H1 (cell line): ENCODE data around the gene KIT. TPM values are rescaled to one million over a fixed set of nuclear protein-coding genes. Genes with fewer than 3 reads are reported as not detected.

Experiments
- CTCF ChIA-PET: fragments of 300-600 bp; sonication (Branson Sonifier 250); formaldehyde crosslinking; loops from one replicate; lab custom pipeline; 2021; ENCODE audit not compliant: partially characterized antibody; lab: Charles Lee
- POLR2A ChIA-PET: fragments of 300-600 bp; sonication (Branson Sonifier 250); formaldehyde crosslinking; loops from one replicate; lab custom pipeline; 2021; ENCODE audit warnings: inconsistent platforms; ENCODE audit not compliant: partially characterized antibody; lab: Charles Lee
- DNase-seq, 2 experiments: peaks; one replicate each; pipeline versions ENCODE4 v3.0.0 to v3.0.0-alpha.2; 2010 to 2022; ENCODE audit warnings: low spot score in 2 of 2, low read depth in 1 of 2, mixed read lengths in 1 of 2
- FAIRE-seq: peaks from 2 replicates; lab custom pipeline; 2011; peaks lifted over from hg19 to GRCh38; lab: Jason Lieb, UNC
- H2AFZ ChIP-seq: 2 replicates; pipeline ENCODE4 v1.8.1; 2012; ENCODE audit warnings: low read length, inconsistent platforms
- H2AK5ac ChIP-seq: 2 replicates; pipeline ENCODE4 v1.6.1; 2013; ENCODE audit warnings: low read depth, low read length
- H2BK120ac ChIP-seq: replicated peaks from 2 replicates; pipeline ENCODE3; 2013; ENCODE audit warnings: low read depth, low read length, inconsistent platforms
- H2BK12ac ChIP-seq: 2 replicates; pipeline ENCODE4 v1.6.1; 2013; ENCODE audit warnings: low read depth, low read length
- H2BK15ac ChIP-seq: 2 replicates; pipeline ENCODE4 v1.6.1; 2013; ENCODE audit warnings: low read length
- H2BK20ac ChIP-seq: 2 replicates; pipeline ENCODE4 v1.6.1; 2013; ENCODE audit warnings: low read length
- H2BK5ac ChIP-seq: 2 replicates; pipeline ENCODE4 v1.6.1; 2013; ENCODE audit warnings: low read depth, low read length
- H3K14ac ChIP-seq: 2 replicates; pipeline ENCODE4 v1.6.1; 2013; ENCODE audit warnings: inconsistent platforms; ENCODE audit not compliant: insufficient read length
- H3K18ac ChIP-seq: 2 replicates; pipeline ENCODE4 v1.6.1; 2013; ENCODE audit warnings: low read length; ENCODE audit errors: extremely low read depth
- H3K23ac ChIP-seq: 2 replicates; pipeline ENCODE4 v1.6.1; 2013; ENCODE audit warnings: inconsistent platforms; ENCODE audit not compliant: insufficient read length
- H3K23me2 ChIP-seq: 2 replicates; pipeline ENCODE4 v1.6.1; 2013; ENCODE audit warnings: low read depth, low read length
- H3K27ac ChIP-seq: 2 replicates; pipeline ENCODE4 v1.6.1; 2011; ENCODE audit warnings: low read depth, low read length, inconsistent platforms
- H3K27me3 ChIP-seq, 4 experiments: replicated peaks in 1 of 4; 1 replicate in 1 of 4; 2 replicates in 3 of 4; pipeline versions ENCODE4 v1.6.1 to v1.8.1; 2011 to 2013; ENCODE audit warnings: low read length in 3 of 4, mild to moderate bottlenecking in 3 of 4, inconsistent platforms in 2 of 4, mixed read lengths in 2 of 4, moderate library complexity in 1 of 4; ENCODE audit not compliant: control insufficient read depth in 3 of 4, insufficient read depth in 3 of 4; ENCODE audit errors: extremely low read depth in 1 of 4
- H3K36me3 ChIP-seq, 4 experiments: 2 replicates each; pipeline versions ENCODE4 v1.6.1 to v1.8.1; 2011 to 2013; ENCODE audit warnings: mild to moderate bottlenecking in 4 of 4, low read length in 3 of 4, moderate library complexity in 2 of 4, control low read depth in 1 of 4, inconsistent platforms in 1 of 4; ENCODE audit not compliant: insufficient read depth in 4 of 4, control insufficient read depth in 2 of 4
- H3K4ac ChIP-seq: replicated peaks from 2 replicates; pipeline ENCODE3; 2013; ENCODE audit warnings: low read length, low read depth, mixed read lengths, inconsistent platforms; ENCODE audit not compliant: insufficient read length
- H3K4me1 ChIP-seq, 4 experiments: replicated peaks in 1 of 4; 1 replicate in 1 of 4; 2 replicates in 3 of 4; pipeline versions ENCODE4 v1.6.1 to v1.8.1; 2011 to 2013; ENCODE audit warnings: low read length in 3 of 4, inconsistent platforms in 2 of 4, mixed read lengths in 1 of 4; ENCODE audit not compliant: insufficient read depth in 4 of 4, control insufficient read depth in 3 of 4
- H3K4me2 ChIP-seq, 2 experiments: 2 replicates each; pipeline versions ENCODE4 v1.6.1 to v1.8.1; 2011 to 2013; ENCODE audit warnings: low read depth in 2 of 2, low read length in 2 of 2, control low read depth in 1 of 2, inconsistent platforms in 1 of 2, mild to moderate bottlenecking in 1 of 2; ENCODE audit not compliant: insufficient read depth in 1 of 2
- H3K4me3 ChIP-seq, 4 experiments: fragments of 200-600, 300-600 bp in 1 of 4; sonication (generic), shearing (Covaris generic), sonication (Bioruptor Twin) in 1 of 4; 2 replicates each; pipeline versions ENCODE4 v1.5.1 to v1.8.1; 2011 to 2016; ENCODE audit warnings: low read length in 4 of 4, low read depth in 3 of 4, control low read depth in 2 of 4, inconsistent platforms in 2 of 4, mild to moderate bottlenecking in 2 of 4, mixed read lengths in 1 of 4, moderate library complexity in 1 of 4; ENCODE audit not compliant: insufficient read depth in 2 of 4; ENCODE audit errors: extremely low read depth in 1 of 4
- H3K56ac ChIP-seq: replicated peaks from 2 replicates; pipeline ENCODE3; 2013; ENCODE audit warnings: low read depth, mild to moderate bottlenecking, mixed read lengths, low read length, inconsistent platforms; ENCODE audit not compliant: insufficient read length
- H3K79me1 ChIP-seq: 2 replicates; pipeline ENCODE4 v1.6.1; 2013; ENCODE audit warnings: low read depth, low read length, control low read depth
- H3K79me2 ChIP-seq, 2 experiments: 2 replicates each; pipeline versions ENCODE4 v1.6.1 to v1.8.1; 2012 to 2013; ENCODE audit warnings: low read length in 2 of 2, mild to moderate bottlenecking in 2 of 2, inconsistent platforms in 1 of 2; ENCODE audit not compliant: insufficient read depth in 2 of 2, control insufficient read depth in 1 of 2
- H3K9ac ChIP-seq, 4 experiments: replicated peaks in 1 of 4; 1 replicate in 1 of 4; 2 replicates in 3 of 4; pipeline versions ENCODE4 v1.6.1 to v1.8.1; 2011 to 2013; ENCODE audit warnings: low read depth in 3 of 4, low read length in 3 of 4, control low read depth in 2 of 4, mild to moderate bottlenecking in 2 of 4, moderate library complexity in 2 of 4, inconsistent platforms in 1 of 4; ENCODE audit errors: extremely low read depth in 1 of 4
- H3K9me3 ChIP-seq, 2 experiments: 2 replicates each; pipeline versions ENCODE4 v1.6.1 to v1.8.1; 2012 to 2013; ENCODE audit warnings: mild to moderate bottlenecking in 2 of 2, moderate library complexity in 2 of 2, control low read depth in 1 of 2, inconsistent platforms in 1 of 2, low read depth in 1 of 2, low read length in 1 of 2, mixed read lengths in 1 of 2; ENCODE audit not compliant: insufficient read depth in 2 of 2
- H4K20me1 ChIP-seq, 2 experiments: replicated peaks in 1 of 2; 2 replicates each; pipeline versions ENCODE3 to v1.8.1; 2011 to 2013; ENCODE audit warnings: inconsistent platforms in 2 of 2, low read length in 2 of 2, mild to moderate bottlenecking in 1 of 2; ENCODE audit not compliant: insufficient read depth in 2 of 2, control insufficient read depth in 1 of 2
- H4K5ac ChIP-seq: 2 replicates; pipeline ENCODE4 v1.6.1; 2013; ENCODE audit warnings: low read length, low read depth, mixed read lengths, inconsistent platforms; ENCODE audit not compliant: insufficient read length
- H4K8ac ChIP-seq: 2 replicates; pipeline ENCODE4 v1.8.0; 2013; ENCODE audit warnings: mild to moderate bottlenecking, moderate library complexity, low read length, inconsistent platforms; ENCODE audit not compliant: insufficient read depth; ENCODE audit errors: extremely low read depth
- H4K91ac ChIP-seq: replicated peaks from 2 replicates; pipeline ENCODE3; 2013; ENCODE audit warnings: low read length, mixed read lengths, inconsistent platforms; ENCODE audit not compliant: insufficient read length
- CTBP2 ChIP-seq: IDR thresholded peaks from 2 replicates; pipeline ENCODE4 v1.7.0; 2011; ENCODE audit warnings: borderline replicate concordance, mild to moderate bottlenecking, moderate library complexity, mixed read lengths, low read length; ENCODE audit not compliant: insufficient read depth, insufficient read length
- EGR1 ChIP-seq: IDR thresholded peaks from 2 replicates; pipeline ENCODE4 v1.6.1; 2011; ENCODE audit warnings: low read depth, low read length, borderline replicate concordance
- GABPA ChIP-seq: IDR thresholded peaks from 2 replicates; pipeline ENCODE4 v1.6.1; 2011; ENCODE audit warnings: mild to moderate bottlenecking, low read length, moderate library complexity, borderline replicate concordance; ENCODE audit not compliant: insufficient read depth
- JUN ChIP-seq: IDR thresholded peaks from 2 replicates; pipeline ENCODE4 v1.6.1; 2011; ENCODE audit warnings: low read depth, mild to moderate bottlenecking, improper control_type of control experiment, low read length
- KDM4A ChIP-seq: IDR thresholded peaks from one replicate; pipeline ENCODE4 v1.7.1; 2012; ENCODE audit warnings: low read depth, mild to moderate bottlenecking, moderate library complexity, low read length, inconsistent platforms; ENCODE audit not compliant: severe bottlenecking
- KDM5A ChIP-seq: fragments of 200-600 bp; IDR thresholded peaks from 2 replicates; pipeline ENCODE4 v1.7.1; 2012; ENCODE audit warnings: mild to moderate bottlenecking, low read length, inconsistent platforms, mixed read lengths
- RBBP5 ChIP-seq: IDR thresholded peaks from 2 replicates; pipeline ENCODE4 v1.7.1; 2012; ENCODE audit warnings: low read depth, mild to moderate bottlenecking, inconsistent platforms, low read length, moderate library complexity, borderline replicate concordance
- SAP30 ChIP-seq: fragments of 300-600 bp; sonication (generic); IDR thresholded peaks from 2 replicates; pipeline ENCODE4 v1.7.1; 2012; ENCODE audit warnings: low read length, moderate library complexity, mild to moderate bottlenecking, inconsistent platforms; ENCODE audit not compliant: insufficient read depth, insufficient replicate concordance
- SIN3A ChIP-seq, 2 experiments: IDR thresholded peaks in 1 of 2; conservative IDR thresholded peaks in 1 of 2; 2 replicates each; pipeline ENCODE4 v1.6.1; 2011 to 2012; ENCODE audit warnings: low read length in 2 of 2, improper control_type of control experiment in 1 of 2, low read depth in 1 of 2, mild to moderate bottlenecking in 1 of 2
- SP2 ChIP-seq: IDR thresholded peaks from 2 replicates; pipeline ENCODE4 v1.6.1; 2012; ENCODE audit warnings: mild to moderate bottlenecking, low read length, inconsistent platforms
- TAF7 ChIP-seq: optimal IDR thresholded peaks from 2 replicates; pipeline ENCODE3; 2011; ENCODE audit warnings: low read depth, mild to moderate bottlenecking, inconsistent platforms, low read length, moderate library complexity, borderline replicate concordance
- TCF12 ChIP-seq: IDR thresholded peaks from 2 replicates; pipeline ENCODE4 v1.6.1; 2011; ENCODE audit warnings: low read depth, mild to moderate bottlenecking, low read length
- WGBS, 2 experiments: shearing (Covaris generic) in 1 of 2; methylation state at CpG; one replicate each; pipeline versions ENCODE4 v1.1.6 to v1.1.7; 2013 to 2015; ENCODE audit warnings: low lambda C conversion rate in 2 of 2, mixed read lengths in 2 of 2, inconsistent platforms in 1 of 2, low coverage in 1 of 2, missing lambda C conversion rate in 1 of 2; ENCODE audit not compliant: insufficient replicate concordance in 2 of 2, insufficient coverage in 1 of 2, insufficient read length in 1 of 2; ENCODE audit errors: extremely low coverage in 1 of 2, missing lambda C conversion rate in 1 of 2; 5-methylcytosine and 5-hydroxymethylcytosine counted together
- polyA plus RNA-seq, 7 experiments: library from polyadenylated mRNA; depleted of rRNA in 3 of 7; stranded (reverse) in 5 of 7; unstranded in 2 of 7; fragments of >200 nt in 5 of 7; fragments of 200-250 nt in 2 of 7; gene quantifications; 1 replicate in 5 of 7; 2 replicates in 1 of 7; 4 replicates in 1 of 7; pipeline versions ENCODE4 v1.2.1 to v1.2.3, GENCODE V29; 2011 to 2013; ENCODE audit warnings: missing spikeins in 2 of 7, mixed read lengths in 2 of 7
- total RNA-seq: library from RNA; stranded (reverse); fragmentation: NEBNext Ultra II Directional; extraction: Animal tissue kit (Norgen Biotek cat#: 25700); gene quantifications from 2 replicates; pipeline ENCODE4 v1.2.1, GENCODE V29; 2021
- TF ChIP-seq, protein P1 (sequence below): IDR thresholded peaks from 2 replicates; pipeline ENCODE4 v1.6.1; 2011; ENCODE audit warnings: low read length, improper control_type of control experiment

Gene KIT
- total and polyA plus RNA-seq, 2 of the 8 experiments (the other 6 are each of a cell fraction or from before 2014, with no cell fraction given), result 14.4 to 24.8 TPM

DNA sequence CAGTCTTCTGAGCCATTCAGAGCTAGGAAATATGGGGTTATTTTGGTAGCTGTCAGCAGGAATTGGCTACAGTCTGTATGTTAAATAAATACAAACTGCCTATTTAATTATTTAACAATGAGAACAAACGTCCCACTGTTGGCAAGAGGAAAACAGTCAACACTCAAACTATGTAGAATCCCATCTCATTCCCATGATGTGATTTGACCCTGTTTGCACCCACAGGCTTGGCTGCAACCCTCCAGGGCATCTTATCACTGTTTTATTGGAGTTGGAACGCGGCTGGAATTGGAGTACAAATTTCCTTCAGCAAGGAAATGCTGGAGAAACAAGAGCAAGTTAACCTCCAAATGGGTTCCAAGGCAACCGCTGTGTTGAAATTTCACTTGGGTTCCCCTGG lies 124.0 kb downstream of the KIT start:
- Histone ChIP-seq H3K27ac (no peak overlapping the region), H4K8ac (no peak overlapping the region), H2AK5ac (no peak overlapping the region), H4K5ac (no peak overlapping the region), H3K4ac (no peak overlapping the region), H2AFZ (no peak overlapping the region; the same call in 1 of the 2 replicates), H3K4me2 (no peak overlapping the region), H3K23ac (no peak overlapping the region), H2BK5ac (no peak overlapping the region), H3K4me3 (no peak overlapping the region), H3K9ac (no peak overlapping the region), H3K36me3 (no peaks in the 10 kb centered on the region), H3K14ac (no peak overlapping the region), H2BK120ac (no peak overlapping the region), H4K20me1 (no peaks in the 10 kb centered on the region), H3K18ac (no peak overlapping the region), H2BK12ac (no peak overlapping the region), H2BK20ac (no peak overlapping the region), H3K4me1 (no peaks in the 10 kb centered on the region), H3K27me3 (no peaks in the 10 kb centered on the region), H4K91ac (no peak overlapping the region), H3K9me3 (no peaks in the 10 kb centered on the region), H2BK15ac (no peak overlapping the region), H3K79me1 (no peaks in the 10 kb centered on the region), H3K79me2 (no peaks in the 10 kb centered on the region), H3K56ac (no peak overlapping the region), H3K23me2 (no peaks in the 10 kb centered on the region)
- FAIRE-seq (no peak), DNase-seq (no peak)
- ChIA-PET CTCF (interaction anchor here (0.7 to 1.0 kb wide), 2 partner anchors 8 to 97 kb away, joined by 3 read pairs; no protein-coding TSS in a partner anchor), POLR2A (no interaction called here)
- WGBS, 2 experiments, result 84% methylated on average over 4 of the region's 4 CpGs; no CpG with 5 or more reads in 1 of the 2 experiments
- TF ChIP-seq JUN, result no peak
- TF ChIP-seq KDM4A, result no peak
- TF ChIP-seq TAF7, result no peak
- no peak for TF ChIP-seq SP2
- TF ChIP-seq EGR1, result no peak
- TF ChIP-seq SAP30, result no peak
- TF ChIP-seq KDM5A, result no peak
- TF ChIP-seq CTBP2, result no peak
- TF ChIP-seq GABPA, result no peak
- TF ChIP-seq SIN3A (conservative IDR thresholded peaks at IDR 0.05 in 1 of 2, IDR thresholded peaks at IDR 0.05 in 1 of 2; ENCODE audit: low read depth in 1 of 2, low read length in 2 of 2), result no peak
- no peak for TF ChIP-seq TCF12
- TF ChIP-seq, protein P1, sequence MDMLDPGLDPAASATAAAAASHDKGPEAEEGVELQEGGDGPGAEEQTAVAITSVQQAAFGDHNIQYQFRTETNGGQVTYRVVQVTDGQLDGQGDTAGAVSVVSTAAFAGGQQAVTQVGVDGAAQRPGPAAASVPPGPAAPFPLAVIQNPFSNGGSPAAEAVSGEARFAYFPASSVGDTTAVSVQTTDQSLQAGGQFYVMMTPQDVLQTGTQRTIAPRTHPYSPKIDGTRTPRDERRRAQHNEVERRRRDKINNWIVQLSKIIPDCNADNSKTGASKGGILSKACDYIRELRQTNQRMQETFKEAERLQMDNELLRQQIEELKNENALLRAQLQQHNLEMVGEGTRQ, result no peak
- no peak for TF ChIP-seq RBBP5
